Measurements from ENCODE around the gene HRAS. TPM values are rescaled to one million over a fixed set of nuclear protein-coding genes. Genes with fewer than 3 reads are reported as not detected.
A peak's percentile ranks its signal among the peaks of the same experiment; 100 is the strongest.

The HRAS gene
- total and polyA plus RNA-seq, 2 of the 8 experiments (the other 6 are each of a cell fraction or from before 2014, with no cell fraction given): 44.3 to 54.7 TPM

- TF ChIP-seq CTCF (IDR thresholded peaks at IDR 0.05; ENCODE audit: control extremely low read depth in 1 of 3, insufficient read depth in 1 of 3, low read depth in 1 of 3, low read length in 3 of 3) (no peak), CHD7 (IDR thresholded peaks at IDR 0.05; ENCODE audit: insufficient replicate concordance, low read length) (no peak), CHD1 (IDR thresholded peaks at IDR 0.05; ENCODE audit: low read depth, low read length) (peak; percentile 69; the same call in 1 of the 2 replicates), BCL11A (IDR thresholded peaks at IDR 0.05; ENCODE audit: low read depth in 2 of 2, low read length in 2 of 2) (no peak), NANOG (IDR thresholded peaks at IDR 0.05; ENCODE audit: insufficient read depth, low read depth, low read length, poor library complexity, severe bottlenecking) (no peak), ZNF274 (IDR thresholded peaks at IDR 0.05; ENCODE audit: borderline replicate concordance, extremely low read depth, low read length) (no peak)
Observed at GRCh38 chr11:568306-569157, 33.2 kb upstream of the HRAS start (continued).

Measured in H1 (cell line).